Epithelial cell of esophagus (primary cell): ENCODE data around the gene TTLL4.
"Not testable (repeated sequence)": the region's sequence is repeated elsewhere in the genome, so short reads cannot be mapped to it uniquely, and the experiment has no call there.

Source experiments
- DNase-seq: peaks from one replicate; pipeline ENCODE4 v3.0.0; 2010; ENCODE audit warnings: low read depth
- H3K4me3 ChIP-seq: 2 replicates; pipeline ENCODE4 v1.5.1; 2011; ENCODE audit warnings: mild to moderate bottlenecking, low read length, control low read depth
- CTCF ChIP-seq: IDR thresholded peaks from 2 replicates; pipeline ENCODE4 v1.5.1; 2011; ENCODE audit warnings: low read depth, mild to moderate bottlenecking, low read length, control low read depth, inconsistent platforms; ENCODE audit not compliant: insufficient read depth; ENCODE audit errors: missing control alignments

TTLL4 gene

GRCh38 chr2:218671654-218672566 is 38.7 kb upstream of the TTLL4 start, which contains the start of the genes RNF25 and STK36:
Gene RNF25, minus strand, starts transcription at chr2:218672002. Its CDS starts 32 bp downstream, at chr2:218671970.
Gene STK36, plus strand, starts transcription at chr2:218672086. Its CDS starts 744 bp downstream, at chr2:218672830.
- DNase-seq = peak; percentile 80
- peak within 1 kb of the TSS; percentile 95 for H3K4me3 ChIP-seq
- TF ChIP-seq CTCF = no peak

- DNase-seq = no peak
- H3K4me3 ChIP-seq = no peak overlapping the region
- no peak for TF ChIP-seq CTCF
Measured at GRCh38 chr2:218679119-218679518, 31.5 kb upstream of the TTLL4 start.

GRCh38 chr2:218680061-218680460 is 30.6 kb upstream of the TTLL4 start:
- no peak for DNase-seq
- TF ChIP-seq CTCF = no peak
- no peak overlapping the region for H3K4me3 ChIP-seq

- DNase-seq = peak; percentile 84
- TF ChIP-seq CTCF = peak; percentile 96
- not testable (repeated sequence) for H3K4me3 ChIP-seq
Measured at GRCh38 chr2:218687400-218688060, 23.1 kb upstream of the TTLL4 start.

- H3K4me3 ChIP-seq = no peak overlapping the region
- no peak for TF ChIP-seq CTCF
- DNase-seq = no peak
Measured at GRCh38 chr2:218691234-218691633, 19.4 kb upstream of the TTLL4 start.

GRCh38 chr2:218694405-218695145 is 16.1 kb upstream of the TTLL4 start:
- no peak for TF ChIP-seq CTCF
- DNase-seq = no peak
- no peak overlapping the region for H3K4me3 ChIP-seq
